GM21381 (cell line): ENCODE measurements around the gene METTL16.
A peak's percentile ranks its signal among the peaks of the same experiment; 100 is the strongest.
"Not testable (repeated sequence)": the region's sequence is repeated elsewhere in the genome, so short reads cannot be mapped to it uniquely, and the experiment has no call there.

Experiments
- ATAC-seq: cut with Tn5 transposase; IDR thresholded peaks from one replicate; pipeline ENCODE4 v1.9.1; 2021; ENCODE audit warnings: mild to moderate bottlenecking, moderate library complexity; ENCODE audit not compliant: unreplicated experiment

Gene METTL16, protein sequence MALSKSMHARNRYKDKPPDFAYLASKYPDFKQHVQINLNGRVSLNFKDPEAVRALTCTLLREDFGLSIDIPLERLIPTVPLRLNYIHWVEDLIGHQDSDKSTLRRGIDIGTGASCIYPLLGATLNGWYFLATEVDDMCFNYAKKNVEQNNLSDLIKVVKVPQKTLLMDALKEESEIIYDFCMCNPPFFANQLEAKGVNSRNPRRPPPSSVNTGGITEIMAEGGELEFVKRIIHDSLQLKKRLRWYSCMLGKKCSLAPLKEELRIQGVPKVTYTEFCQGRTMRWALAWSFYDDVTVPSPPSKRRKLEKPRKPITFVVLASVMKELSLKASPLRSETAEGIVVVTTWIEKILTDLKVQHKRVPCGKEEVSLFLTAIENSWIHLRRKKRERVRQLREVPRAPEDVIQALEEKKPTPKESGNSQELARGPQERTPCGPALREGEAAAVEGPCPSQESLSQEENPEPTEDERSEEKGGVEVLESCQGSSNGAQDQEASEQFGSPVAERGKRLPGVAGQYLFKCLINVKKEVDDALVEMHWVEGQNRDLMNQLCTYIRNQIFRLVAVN

DNA sequence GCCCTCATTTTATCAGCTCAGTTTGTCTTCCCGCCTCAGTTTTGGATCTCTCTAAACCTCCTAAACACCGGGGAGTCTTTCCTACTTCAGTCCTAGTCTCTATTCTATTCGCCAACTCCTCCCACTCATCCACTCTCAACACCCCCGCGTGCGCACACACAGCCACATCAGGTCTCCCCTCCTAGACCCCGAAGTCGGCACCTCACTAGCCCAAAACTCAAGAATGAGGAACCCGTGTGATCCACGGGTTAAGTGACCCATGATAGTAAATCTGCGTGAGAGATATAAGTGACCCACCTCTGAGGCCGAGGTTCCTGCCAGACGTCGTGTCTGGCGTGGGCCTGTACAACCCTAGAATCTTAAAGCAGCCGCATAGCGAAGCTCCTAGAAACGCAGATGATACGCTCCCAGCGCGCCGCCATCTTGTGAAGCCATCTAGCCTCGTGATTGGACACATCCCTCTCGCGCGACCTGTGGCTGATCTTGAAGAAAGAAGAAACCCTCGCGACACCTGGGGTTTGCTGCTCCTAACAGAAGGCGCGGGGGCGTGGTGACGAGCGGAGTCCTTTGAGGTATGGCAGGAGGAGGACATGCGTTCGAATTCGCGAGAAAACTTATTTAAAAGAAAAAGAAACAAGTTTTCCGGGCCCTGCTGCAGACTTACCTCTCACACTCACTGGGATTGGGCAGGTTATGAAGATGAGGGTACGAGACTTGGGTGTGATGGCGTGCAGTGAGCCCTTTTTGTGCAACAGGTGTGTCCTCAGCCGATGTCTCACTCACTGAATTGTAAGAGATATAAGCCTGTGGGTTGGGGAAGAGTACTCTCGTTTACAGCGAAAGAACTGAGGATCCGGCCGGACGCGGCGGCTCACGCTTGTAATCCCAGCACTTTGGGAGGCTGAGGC is at the start of gene METTL16:
Gene METTL16 (minus strand): TSS at position 427 of the 908 bp plus-strand sequence. CDS start 9,557 bp downstream, outside the sequence.
- ATAC-seq: peak; percentile 97

DNA sequence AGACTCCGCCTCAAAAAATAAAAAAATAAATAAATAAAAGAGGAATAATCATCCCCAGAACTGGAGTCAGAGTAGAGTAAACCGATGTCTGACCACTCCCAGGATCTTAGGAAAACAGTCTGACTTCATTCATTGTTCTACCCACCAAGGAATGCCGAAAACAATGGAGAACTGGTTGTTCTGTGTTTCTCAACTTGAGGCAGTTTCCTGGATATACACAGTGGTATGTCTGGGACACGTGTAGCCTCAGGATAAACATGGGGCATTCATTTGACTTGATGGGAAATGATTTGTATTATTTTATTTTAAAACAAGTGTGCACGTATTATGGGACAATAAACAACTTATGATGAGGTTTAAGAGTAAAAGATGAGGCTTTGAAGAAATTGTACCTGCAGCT is 49.0 kb upstream of the METTL16 start:
- ATAC-seq: no peak

DNA sequence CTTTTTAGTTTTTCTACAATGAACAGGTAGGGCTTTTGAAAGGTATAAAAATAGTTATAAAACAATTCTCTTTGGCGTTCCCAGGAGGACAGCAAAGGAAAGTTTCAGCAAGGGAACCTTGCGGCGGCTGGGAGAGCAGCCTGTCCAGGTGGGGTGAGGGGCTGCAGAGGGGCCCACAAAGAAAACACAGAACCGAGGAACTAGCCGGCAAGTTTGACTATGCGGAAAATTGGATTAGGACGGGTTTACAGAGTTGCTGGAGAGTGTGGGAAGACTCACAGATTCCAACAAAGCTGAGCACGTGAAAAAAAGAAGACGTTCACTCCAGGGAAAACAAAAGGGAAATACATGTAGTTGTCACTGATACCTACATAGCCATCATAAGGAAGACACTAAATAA is 40.2 kb upstream of the METTL16 start:
- no peak for ATAC-seq

DNA sequence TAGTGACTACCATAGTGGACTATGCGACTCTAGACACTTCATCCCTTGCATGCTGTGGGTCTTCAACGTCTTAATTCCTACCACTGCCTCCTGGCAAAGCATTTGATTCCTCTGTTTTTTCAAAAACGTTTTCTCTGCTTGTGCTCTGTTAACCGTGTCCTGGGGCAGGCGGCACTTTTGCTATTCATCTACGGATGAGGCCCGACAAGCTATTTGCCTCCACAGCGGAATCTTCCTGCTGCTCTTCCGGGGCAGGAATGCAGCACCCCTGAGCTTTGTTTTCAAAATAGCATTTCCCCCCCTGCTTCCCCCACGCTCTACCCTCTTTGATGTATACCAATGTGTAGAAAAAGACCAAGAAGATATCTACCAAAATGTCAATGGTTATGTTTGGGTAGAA is 39.8 kb upstream of the METTL16 start:
- no peak for ATAC-seq

DNA sequence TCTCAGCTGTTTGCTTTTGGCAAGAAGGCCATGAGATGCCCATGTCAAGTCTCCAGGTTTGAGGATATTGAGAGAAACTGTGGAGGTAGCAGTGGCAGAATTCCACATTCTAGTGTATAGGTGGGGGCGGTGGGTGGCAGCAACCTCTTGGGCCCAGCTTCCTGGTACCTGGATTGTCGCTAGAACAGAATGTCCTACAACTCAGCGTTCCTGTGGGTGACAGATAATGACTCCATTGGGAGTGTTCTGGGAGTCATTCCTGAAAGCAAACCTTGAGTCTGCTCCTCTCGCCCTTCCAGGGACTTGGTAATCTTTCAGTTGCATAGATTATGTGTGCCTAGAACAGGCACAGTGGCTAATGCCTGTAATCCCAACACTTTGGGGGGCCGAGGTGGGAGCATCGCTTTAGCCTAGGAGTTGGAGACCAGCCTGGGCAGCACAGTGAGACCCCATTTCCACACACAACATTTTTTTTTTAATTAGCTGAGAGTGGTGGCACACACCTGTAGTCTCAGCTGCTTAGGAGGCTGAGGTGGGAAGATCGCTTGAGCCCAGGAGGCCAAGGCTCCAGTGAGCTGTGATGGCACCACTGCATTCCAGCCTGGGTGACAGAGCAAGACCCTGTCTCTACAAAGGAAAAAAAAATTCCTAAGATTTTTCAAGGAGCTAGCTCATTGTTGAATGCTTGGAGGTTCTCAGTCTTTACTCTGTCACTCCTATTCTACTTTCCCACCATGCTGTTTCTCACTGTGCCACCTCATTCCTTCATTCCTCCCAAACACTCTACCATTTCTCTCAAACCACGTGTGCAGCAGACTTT is 37.9 kb upstream of the METTL16 start:
- ATAC-seq: no peak

DNA sequence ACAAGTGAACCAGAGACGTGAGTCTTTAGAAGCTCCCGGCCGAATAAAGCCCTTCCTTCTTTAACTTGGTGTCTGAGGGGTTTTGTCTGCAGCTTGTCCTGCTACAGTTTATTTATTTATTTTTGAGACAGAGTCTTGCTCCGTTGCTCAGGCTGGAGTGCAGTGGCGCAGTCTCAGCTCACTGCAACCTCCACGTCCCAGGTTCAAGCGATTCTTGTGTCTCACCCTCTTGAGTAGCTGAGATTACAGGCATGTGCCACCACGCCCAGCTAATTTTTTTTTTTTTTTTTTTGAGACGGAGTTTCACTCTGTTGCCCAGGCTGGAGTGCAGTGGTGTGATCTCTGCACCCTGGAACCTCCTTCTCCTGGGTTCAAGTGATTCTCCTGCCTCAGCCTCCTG is 36.3 kb upstream of the METTL16 start:
- ATAC-seq: not testable (repeated sequence)

DNA sequence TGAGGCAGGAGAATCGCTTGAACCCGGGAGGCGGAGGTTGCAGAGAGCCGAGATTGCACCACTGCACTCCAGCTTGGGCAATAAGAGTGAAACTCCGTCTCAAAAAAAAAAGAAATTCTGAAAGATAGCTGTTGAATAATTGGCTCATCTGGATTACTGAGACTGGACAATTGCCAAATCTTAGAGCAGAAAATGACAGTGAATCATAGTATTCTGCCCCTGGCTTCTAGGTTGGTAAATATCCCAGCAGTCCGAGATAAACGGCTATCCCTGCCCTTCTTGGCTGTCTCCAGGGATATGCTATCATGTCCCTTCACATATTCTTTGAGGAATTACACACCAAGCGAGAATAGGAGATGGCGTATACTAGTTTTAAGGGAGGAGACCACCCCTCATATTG is 35.5 kb upstream of the METTL16 start:
- no peak for ATAC-seq

DNA sequence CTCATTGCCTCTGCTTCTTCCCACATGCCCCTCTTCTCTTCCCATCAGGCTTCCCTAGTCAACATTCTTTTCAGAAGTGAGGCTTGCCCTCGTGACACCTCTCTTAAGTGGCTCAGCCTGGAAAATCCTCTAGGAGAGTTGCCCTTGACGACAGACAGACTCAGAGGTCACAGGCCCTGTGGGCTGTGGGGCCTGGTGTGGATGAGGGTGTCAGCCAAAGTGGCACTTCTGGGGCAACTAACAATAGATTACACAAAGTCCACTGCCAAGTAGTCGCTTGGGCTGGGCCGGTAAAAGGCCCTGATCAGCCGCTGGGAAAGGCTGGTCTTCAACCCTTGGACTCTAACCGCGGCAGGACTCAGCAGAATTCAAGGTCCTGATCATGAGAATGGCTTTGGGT is 33.7 kb upstream of the METTL16 start:
- ATAC-seq: no peak

DNA sequence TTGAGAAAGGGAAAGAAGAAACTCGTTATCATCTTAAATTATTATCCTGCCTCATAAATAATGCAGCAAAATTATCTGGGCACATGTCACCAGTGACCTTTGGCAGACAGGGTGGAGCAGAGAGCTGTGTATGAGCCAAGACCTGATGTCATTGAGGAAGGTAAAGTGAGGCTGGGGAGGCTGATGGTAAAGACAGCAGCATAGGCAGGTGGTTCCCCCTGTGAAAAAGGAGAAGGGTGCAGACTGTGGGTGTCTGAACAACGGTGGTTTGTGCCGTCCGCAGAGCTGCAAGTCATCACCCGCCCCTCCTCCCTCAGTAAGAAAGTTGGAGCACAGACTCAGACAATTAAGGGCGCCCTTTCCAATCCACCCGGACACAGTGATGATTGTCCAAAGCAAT is 30.8 kb upstream of the METTL16 start:
- ATAC-seq: no peak

DNA sequence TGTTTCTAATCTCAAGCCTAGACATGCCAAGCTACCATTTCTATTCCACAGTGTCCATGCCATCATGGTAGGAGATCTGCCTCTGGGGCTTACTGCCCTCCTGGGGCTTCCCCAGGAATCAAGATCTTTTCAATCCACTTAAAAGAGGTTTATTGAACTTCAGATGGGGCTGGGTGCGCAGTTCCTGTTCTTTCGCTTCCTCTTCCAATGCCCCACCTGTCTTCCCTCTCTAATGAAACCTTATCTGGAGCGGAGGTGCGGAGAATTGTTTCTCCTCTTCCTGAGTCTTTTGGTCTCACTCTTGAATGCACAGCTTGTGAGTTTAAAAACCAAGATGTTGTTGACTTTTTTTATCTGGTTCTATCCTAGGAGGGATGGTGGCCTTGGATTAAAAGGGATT is 30.4 kb upstream of the METTL16 start:
- ATAC-seq: no peak

DNA sequence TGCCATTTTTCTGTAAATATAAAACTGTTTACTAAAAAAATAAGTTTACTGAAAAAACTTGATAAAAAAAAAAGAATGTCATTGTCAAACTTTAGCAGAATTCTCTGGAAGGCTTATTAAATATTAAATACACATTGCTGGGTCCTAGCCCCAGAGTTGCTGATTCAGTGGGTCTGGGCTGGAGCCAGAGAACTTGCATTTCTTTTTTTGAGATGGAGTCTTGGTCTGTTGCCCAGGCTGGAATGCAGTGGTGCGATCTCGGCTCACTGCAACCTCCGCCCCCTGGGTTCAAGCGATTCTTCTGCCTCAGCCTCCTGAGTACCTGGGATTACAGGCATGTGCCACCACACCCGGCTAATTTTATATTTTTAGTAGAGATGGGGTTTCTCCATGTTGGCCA is 25.9 kb upstream of the METTL16 start:
- ATAC-seq: not testable (repeated sequence)

DNA sequence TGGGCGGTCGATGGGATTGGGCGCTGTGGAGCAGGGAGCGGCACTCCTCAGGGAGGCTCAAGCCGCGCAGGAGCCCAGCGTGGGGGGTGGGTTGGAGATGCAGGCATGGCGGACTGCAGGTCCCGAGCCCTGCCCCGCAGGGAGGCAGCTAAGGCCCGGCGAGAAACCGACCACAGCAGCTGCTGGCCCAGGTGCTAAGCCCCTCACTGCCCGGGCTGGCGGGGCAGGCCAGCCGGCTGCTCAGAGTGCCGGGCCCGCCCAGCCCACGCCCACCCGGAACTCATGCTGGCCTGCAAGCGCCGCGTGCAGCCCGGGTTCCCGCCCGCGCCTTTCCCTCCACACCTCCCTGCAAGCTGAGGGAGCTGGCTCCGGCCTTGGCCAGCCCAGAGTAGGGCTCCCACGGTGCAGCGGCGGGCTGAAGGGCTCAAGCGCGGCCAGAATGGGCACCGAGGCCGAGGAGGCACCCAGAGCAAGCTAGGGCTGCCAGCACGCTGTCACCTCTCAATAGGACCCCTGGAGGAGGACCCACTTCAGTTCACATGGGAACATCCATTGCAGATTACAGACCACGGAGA is 20.5 kb upstream of the METTL16 start:
- no peak for ATAC-seq

DNA sequence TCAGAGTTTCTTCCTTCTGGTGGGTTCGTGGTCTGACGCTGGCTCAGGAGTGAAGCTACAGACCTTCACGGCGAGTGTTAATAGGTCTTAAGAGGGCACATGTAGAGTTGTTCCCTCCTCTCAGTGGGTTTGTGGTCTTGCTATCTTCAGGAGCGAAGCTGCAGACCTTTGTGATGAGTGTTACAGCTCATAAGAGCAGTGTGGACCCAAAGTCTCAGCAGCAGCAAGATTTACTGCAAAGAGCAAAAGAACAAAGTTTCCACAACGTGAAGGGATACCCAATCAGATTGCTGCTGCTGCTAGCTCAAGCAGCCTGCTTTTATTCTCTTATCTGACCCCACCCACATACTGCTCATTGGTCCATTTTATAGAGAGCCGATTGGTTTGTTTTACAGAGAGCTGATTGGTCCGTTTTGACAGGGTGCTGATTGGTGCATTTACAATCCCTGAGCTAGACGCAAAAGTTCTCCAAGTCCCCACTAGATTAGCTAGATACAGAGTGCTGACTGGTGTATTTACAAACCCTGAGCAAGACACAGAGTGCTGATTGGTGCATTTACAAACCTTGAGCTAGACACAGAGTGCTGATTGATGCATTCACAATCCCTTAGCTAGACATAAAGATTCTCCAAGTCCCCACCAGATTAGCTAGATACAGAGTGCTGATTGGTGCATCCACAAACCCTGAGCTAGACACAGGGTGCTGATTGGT is 19.7 kb upstream of the METTL16 start:
- ATAC-seq: not testable (repeated sequence)

DNA sequence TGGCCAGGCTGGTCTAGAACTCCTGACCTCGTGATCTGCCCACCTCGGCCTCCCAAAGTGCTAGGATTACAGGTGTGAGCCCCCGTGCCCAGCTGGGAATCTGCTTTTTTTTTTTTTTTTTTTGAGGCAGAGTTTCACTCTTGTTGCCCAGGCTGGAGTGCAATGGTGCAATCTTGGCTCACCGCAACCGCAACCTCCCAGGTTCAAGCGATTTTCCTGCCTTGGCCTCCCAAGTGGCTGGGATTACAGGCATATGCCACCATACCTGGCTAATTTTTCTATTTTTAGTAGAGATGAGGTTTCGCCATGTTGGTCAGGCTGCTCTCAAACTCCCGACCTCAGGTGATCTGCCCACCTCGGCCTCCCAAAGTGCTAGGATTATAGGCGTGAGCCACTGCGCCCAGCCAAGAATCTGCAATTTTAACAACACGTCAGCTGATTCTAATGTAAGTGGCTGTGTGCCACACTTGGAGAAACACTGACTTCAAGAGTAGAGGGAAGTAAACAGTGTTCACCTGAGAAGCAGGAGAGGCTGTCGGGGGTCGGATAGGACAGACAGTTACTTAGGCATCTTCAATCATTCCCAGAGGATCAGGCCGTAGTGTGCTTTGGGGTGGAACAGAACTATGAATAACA is 10.2 kb upstream of the METTL16 start:
- not testable (repeated sequence) for ATAC-seq

DNA sequence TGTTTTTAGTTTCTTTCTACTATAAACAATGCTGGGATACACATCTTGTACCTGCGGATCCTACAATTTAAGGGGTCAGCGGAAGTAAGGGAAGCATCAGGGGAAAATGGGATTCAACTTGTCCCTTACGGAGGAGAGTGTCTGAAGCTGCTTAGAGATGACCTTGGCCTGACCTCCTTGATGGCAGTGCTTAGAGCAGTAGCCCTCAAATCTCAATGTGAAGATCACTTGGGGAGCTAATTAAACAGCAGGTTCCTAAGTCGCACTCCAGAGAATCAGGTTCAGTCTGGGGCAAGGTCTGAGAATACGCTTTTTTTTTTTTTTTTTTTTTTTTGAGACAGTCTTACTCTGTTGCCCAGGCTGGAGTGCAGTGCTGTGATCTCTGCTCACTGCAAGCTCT is 9.6 kb upstream of the METTL16 start:
- no peak for ATAC-seq

DNA sequence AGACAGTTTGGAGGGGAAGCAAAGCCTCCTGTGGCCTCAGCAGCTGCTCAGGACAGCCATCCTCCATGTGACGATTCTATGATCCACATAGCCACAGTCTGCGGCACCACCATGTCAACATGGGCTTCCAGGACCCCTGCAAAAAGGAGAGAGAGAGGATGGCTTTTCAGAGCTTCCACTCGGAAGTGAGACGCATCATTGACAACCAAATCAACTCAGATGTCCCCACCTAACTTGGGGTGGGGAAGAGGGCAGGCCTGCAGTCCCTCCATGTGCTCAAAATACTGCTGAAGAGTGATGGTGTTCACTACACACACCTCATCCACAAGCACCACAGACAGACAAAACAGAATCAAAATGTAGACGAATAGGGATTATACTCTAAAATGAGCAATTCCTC is 5.9 kb upstream of the METTL16 start:
- no peak for ATAC-seq

DNA sequence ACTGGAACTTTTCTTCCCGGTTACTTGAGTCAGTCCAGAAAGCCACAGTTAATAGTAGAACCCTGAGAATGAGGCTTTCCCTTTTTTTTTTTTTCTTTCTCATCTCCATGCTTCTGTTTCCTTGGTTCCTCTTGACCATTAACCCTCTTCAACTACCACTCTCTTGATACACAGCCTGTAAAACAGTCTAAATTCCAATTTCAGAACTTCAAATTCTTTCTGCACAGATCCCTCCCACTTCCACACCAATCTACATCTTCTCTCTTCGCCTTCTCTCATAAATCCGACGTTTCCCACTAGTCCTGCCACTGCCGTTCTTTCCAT is 588 bp downstream of the METTL16 start:
- no peak for ATAC-seq

DNA sequence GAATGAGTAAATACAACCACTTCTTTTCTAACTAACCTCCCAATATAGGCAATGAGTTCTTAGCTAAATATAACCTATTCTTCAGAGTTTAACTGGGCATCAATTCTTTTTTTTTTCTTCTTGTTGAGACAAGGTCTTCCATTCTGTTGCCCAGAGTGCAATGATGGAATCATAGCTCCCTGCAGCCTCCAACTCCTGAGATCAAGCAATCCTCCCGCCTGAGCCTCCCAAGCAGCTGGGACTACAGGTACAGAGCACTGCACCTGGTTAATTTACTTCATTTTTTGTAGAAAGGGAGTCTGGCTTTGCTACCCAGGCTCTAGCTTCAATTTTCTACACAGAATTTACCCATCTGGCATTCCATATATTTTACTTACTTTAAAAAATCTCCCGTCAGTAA is 1.1 kb downstream of the METTL16 start:
- ATAC-seq: no peak

DNA sequence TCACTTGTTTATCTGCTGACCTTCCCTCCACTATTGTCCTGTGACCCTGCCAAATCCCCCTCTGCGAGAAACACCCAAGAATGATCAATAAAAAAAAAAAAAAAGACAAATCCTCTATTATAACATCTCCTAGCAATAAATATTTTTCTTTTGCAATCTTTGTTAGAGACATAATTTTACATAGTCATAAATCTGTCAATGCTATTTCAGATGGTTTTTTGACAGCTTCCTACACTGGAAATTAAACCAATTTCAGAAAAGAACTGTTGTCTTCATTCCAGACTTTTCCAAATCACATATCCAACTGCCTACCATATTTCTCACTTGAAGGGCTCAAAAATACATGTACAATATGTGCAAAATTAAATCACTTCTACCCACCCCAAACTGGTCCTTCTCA is 3.7 kb downstream of the METTL16 start:
- ATAC-seq: no peak
